ENCODE measurements around the gene ATP1B1. TPM values are rescaled to one million over a fixed set of nuclear protein-coding genes. Genes with fewer than 3 reads are reported as not detected.

Gene ATP1B1
- total RNA-seq, 1 donor from 2014 or later, result 83.3 TPM

- no peak for DNase-seq (ENCODE audit: low read depth)
- TF ChIP-seq CTCF (conservative IDR thresholded peaks at IDR 0.05; ENCODE audit: low read depth, low read length), result no peak
Observed at GRCh38 chr1:169103002-169103401, 3.5 kb upstream of the ATP1B1 start.

GRCh38 chr1:169103480-169103893 is 3.0 kb upstream of the ATP1B1 start:
- TF ChIP-seq CTCF (conservative IDR thresholded peaks at IDR 0.05; ENCODE audit: low read depth, low read length), result no peak
- peak overlapping the region; percentile 33 for H3K4me3 ChIP-seq (ENCODE audit: low read depth, low read length)
- no peak for DNase-seq (ENCODE audit: low read depth)

More at GRCh38 chr1:169103002-169103401, 3.5 kb upstream of the ATP1B1 start:
- H3K4me3 ChIP-seq (ENCODE audit: low read depth, low read length), result peak overlapping the region; percentile 33

- DNase-seq (ENCODE audit: low read depth), result no peak
- TF ChIP-seq CTCF (conservative IDR thresholded peaks at IDR 0.05; ENCODE audit: low read depth, low read length), result no peak
- H3K4me3 ChIP-seq (ENCODE audit: low read depth, low read length), result peak overlapping the region; percentile 77
Observed at GRCh38 chr1:169105087-169105433, 1.4 kb upstream of the ATP1B1 start.

- DNase-seq (ENCODE audit: low read depth), result no peak
- H3K4me3 ChIP-seq (ENCODE audit: low read depth, low read length), result peak overlapping the region; percentile 77
- peak; percentile 26 for TF ChIP-seq CTCF (conservative IDR thresholded peaks at IDR 0.05; ENCODE audit: low read depth, low read length)
Observed at GRCh38 chr1:169105434-169106094, 926 bp upstream of the ATP1B1 start.

- peak; percentile 3 for TF ChIP-seq CTCF (conservative IDR thresholded peaks at IDR 0.05; ENCODE audit: low read depth, low read length)
- H3K4me3 ChIP-seq (ENCODE audit: low read depth, low read length), result peak overlapping the region; percentile 77
- no peak for DNase-seq (ENCODE audit: low read depth)
Observed at GRCh38 chr1:169106921-169107602, 572 bp downstream of the ATP1B1 start.

- DNase-seq (ENCODE audit: low read depth), result no peak
- no peak for TF ChIP-seq CTCF (conservative IDR thresholded peaks at IDR 0.05; ENCODE audit: low read depth, low read length)
Observed at GRCh38 chr1:169107603-169108208, 1.2 kb downstream of the ATP1B1 start.

More at GRCh38 chr1:169107603-169108208, 1.2 kb downstream of the ATP1B1 start:
- peak overlapping the region; percentile 77 for H3K4me3 ChIP-seq (ENCODE audit: low read depth, low read length)

Data from epithelial cell of proximal tubule (primary cell).